Tibial nerve (tissue), 4 donors: ENCODE data around the gene RNF215. TPM values are rescaled to one million over a fixed set of nuclear protein-coding genes. Genes with fewer than 3 reads are reported as not detected.
"Not testable (repeated sequence)": the region's sequence is repeated elsewhere in the genome, so short reads cannot be mapped to it uniquely, and the experiment has no call there.

Experiments
- DNase-seq, 2 donors: peaks; one replicate each; pipeline ENCODE4 v3.0.0-alpha.2; 2019; ENCODE audit warnings: low spot score in 2 of 2
- H3K27ac ChIP-seq, 4 donors: fragments of 200-600 bp; sonication (generic) in 3 of 4; one replicate each; pipeline ENCODE4 v1.5.1; 2017 to 2019; ENCODE audit warnings: mild to moderate bottlenecking in 1 of 4
- H3K27me3 ChIP-seq, 2 donors: fragments of 200-600 bp; sonication (generic) in 1 of 2; one replicate each; pipeline versions ENCODE4 v1.5.1 to v1.6.0; 2017 to 2019
- H3K36me3 ChIP-seq, 3 donors: fragments of 200-600 bp; sonication (generic); one replicate each; pipeline ENCODE4 v1.5.1; 2018 to 2019
- H3K4me1 ChIP-seq, 4 donors: fragments of 200-600 bp; sonication (generic) in 3 of 4; one replicate each; pipeline ENCODE4 v1.5.1; 2017 to 2019
- H3K4me3 ChIP-seq, 4 donors: fragments of 200-600 bp; sonication (generic) in 3 of 4; one replicate each; pipeline ENCODE4 v1.5.1; 2017 to 2019; ENCODE audit warnings: mild to moderate bottlenecking in 1 of 4, moderate library complexity in 1 of 4
- H3K9me3 ChIP-seq, 4 donors: fragments of 200-600 bp; sonication (generic) in 3 of 4; one replicate each; pipeline ENCODE4 v1.5.1; 2017 to 2019
- CTCF ChIP-seq, 5 experiments: fragments of 200-600 bp in 3 of 5; fragments of 450-650 bp in 2 of 5; sonication (generic) in 3 of 5; IDR thresholded peaks; one replicate each; pipeline ENCODE4 v1.5.1; 2016 to 2019; ENCODE audit warnings: antibody characterized with exemption in 5 of 5, mild to moderate bottlenecking in 3 of 5, moderate library complexity in 2 of 5
- EP300 ChIP-seq, 2 donors: sonication (generic); formaldehyde crosslinking; IDR thresholded peaks; one replicate each; pipeline ENCODE4 v1.6.1; 2017; ENCODE audit warnings: antibody characterized with exemption in 2 of 2, mild to moderate bottlenecking in 1 of 2
- POLR2A ChIP-seq, 2 donors: fragments of 450-650 bp; IDR thresholded peaks; one replicate each; pipeline ENCODE4 v1.6.1; 2017; ENCODE audit warnings: antibody characterized with exemption in 2 of 2, mild to moderate bottlenecking in 2 of 2, moderate library complexity in 2 of 2
- WGBS, 2 donors: methylation state at CpG; one replicate each; pipeline ENCODE4 v1.1.5; 2018; 5-methylcytosine and 5-hydroxymethylcytosine counted together
- total RNA-seq, 4 donors: library from RNA; depleted of rRNA; stranded (reverse); fragments of >200 nt; gene quantifications; one replicate each; pipeline ENCODE4 v1.1.0, GENCODE V29; 2016

The RNF215 gene
- total RNA-seq, 4 donors from 2014 or later: 19.9 to 42.4 (median 25.2) TPM

GRCh38 chr22:30344447-30345200 is 42.6 kb downstream of the RNF215 start:
- Histone ChIP-seq H3K36me3 (peaks cover 6 to 94% (median 64%) of the 10 kb centered on the region in 3 donors), H3K27me3 (no peaks in the 10 kb centered on the region), H3K4me1 (peaks cover 0 to 63% (median 39%) of the 10 kb centered on the region in 4 donors), H3K27ac (peak overlapping the region in 1 of 4 donors; percentile 32), H3K4me3 (no peak overlapping the region), H3K9me3 (no peaks in the 10 kb centered on the region)
- WGBS, 2 donors: 88 to 89% methylated on average over 13 of the region's 13 CpGs
- no peak for TF ChIP-seq EP300 (IDR thresholded peaks at IDR 0.05)
- no peak for TF ChIP-seq CTCF (IDR thresholded peaks at IDR 0.05)
- no peak for TF ChIP-seq POLR2A (IDR thresholded peaks at IDR 0.05)
- DNase-seq: no peak

- peak in 1 of 5 experiments; percentile 7 for TF ChIP-seq CTCF (IDR thresholded peaks at IDR 0.05)
- TF ChIP-seq EP300 (IDR thresholded peaks at IDR 0.05): peak in 1 of 2 donors; percentile 84
- TF ChIP-seq POLR2A (IDR thresholded peaks at IDR 0.05): no peak
- peak overlapping the region; percentile 57 to 96 (median 75) for H3K27ac ChIP-seq
- no peaks in the 10 kb centered on the region for H3K27me3 ChIP-seq
- H3K9me3 ChIP-seq: no peaks in the 10 kb centered on the region
- H3K36me3 ChIP-seq: peaks cover 19 to 100% (median 93%) of the 10 kb centered on the region in 3 donors
- WGBS, 2 donors: 41 to 48% methylated on average over 15 of the region's 16 CpGs
- no peak overlapping the region for H3K4me3 ChIP-seq
- peak in 1 of 2 donors; percentile 60 for DNase-seq
- peaks cover 0 to 60% (median 36%) of the 10 kb centered on the region in 4 donors for H3K4me1 ChIP-seq
Observed at GRCh38 chr22:30340911-30341685, 46.1 kb downstream of the RNF215 start.

GRCh38 chr22:30338802-30339201 is 48.4 kb downstream of the RNF215 start:
- TF ChIP-seq POLR2A (IDR thresholded peaks at IDR 0.05) (no peak), EP300 (IDR thresholded peaks at IDR 0.05) (no peak), CTCF (IDR thresholded peaks at IDR 0.05) (no peak)
- H3K36me3 ChIP-seq: peaks cover 17 to 100% (median 93%) of the 10 kb centered on the region in 3 donors

GRCh38 chr22:30338341-30338740 is 48.9 kb downstream of the RNF215 start:
- H3K27ac ChIP-seq: peak overlapping the region in 1 of 4 donors; percentile 18
- 57 to 64% methylated on average over 9 of the region's 9 CpGs for WGBS, 2 donors

More at GRCh38 chr22:30338802-30339201, 48.4 kb downstream of the RNF215 start:
- no peak for DNase-seq
- H3K4me3 ChIP-seq: no peak overlapping the region
- H3K9me3 ChIP-seq: no peaks in the 10 kb centered on the region
- peaks cover 0 to 53% (median 32%) of the 10 kb centered on the region in 4 donors for H3K4me1 ChIP-seq
- no peaks in the 10 kb centered on the region for H3K27me3 ChIP-seq
- peak overlapping the region in 2 of 4 donors; percentile 34 to 52 for H3K27ac ChIP-seq
- WGBS, 2 donors: 88 to 89% methylated on average over 7 of the region's 7 CpGs

GRCh38 chr22:30337461-30337778 is 49.8 kb downstream of the RNF215 start:
- TF ChIP-seq POLR2A (IDR thresholded peaks at IDR 0.05) (no peak), EP300 (IDR thresholded peaks at IDR 0.05) (no peak), CTCF (IDR thresholded peaks at IDR 0.05) (no peak)
- Histone ChIP-seq H3K27ac (no peak overlapping the region), H3K36me3 (peaks cover 17 to 100% (median 87%) of the 10 kb centered on the region in 3 donors), H3K4me3 (no peak overlapping the region), H3K4me1 (peaks cover 0 to 50% (median 24%) of the 10 kb centered on the region in 4 donors), H3K27me3 (no peaks in the 10 kb centered on the region), H3K9me3 (no peaks in the 10 kb centered on the region)
- DNase-seq: no peak
- WGBS, 2 donors: 84 to 90% methylated on average over 8 of the region's 8 CpGs

More at GRCh38 chr22:30338341-30338740, 48.9 kb downstream of the RNF215 start:
- H3K9me3 ChIP-seq, H3K27me3 ChIP-seq, DNase-seq, H3K4me3 ChIP-seq: not testable (repeated sequence)
- peaks cover 0 to 50% (median 28%) of the 10 kb centered on the region in 4 donors for H3K4me1 ChIP-seq
- peaks cover 17 to 100% (median 91%) of the 10 kb centered on the region in 3 donors for H3K36me3 ChIP-seq
